ENCODE results near the gene KRT77.
"Not testable (repeated sequence)": the region's sequence is repeated elsewhere in the genome, so short reads cannot be mapped to it uniquely, and the experiment has no call there.

The KRT77 gene

DNA sequence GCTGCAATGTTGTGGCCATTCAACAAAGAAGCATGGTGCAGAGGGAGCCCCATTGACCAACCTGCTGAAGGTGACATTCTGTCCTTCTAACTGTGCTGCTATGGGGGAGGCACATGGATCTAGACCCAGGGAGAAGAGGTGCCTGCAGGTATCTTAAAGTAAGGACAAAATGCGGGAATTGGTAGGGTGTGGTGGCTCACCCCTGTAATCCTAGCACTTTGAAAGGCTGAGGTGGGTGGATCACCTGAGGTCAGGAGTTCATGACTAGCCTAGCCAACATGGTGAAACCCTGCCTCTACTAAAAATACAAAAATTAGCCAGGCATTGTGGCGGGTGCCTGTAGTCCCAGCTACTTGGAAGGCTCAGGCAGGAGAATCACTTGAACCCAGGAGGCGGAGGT lies 33.4 kb downstream of the KRT77 start:
- not testable (repeated sequence) for H4K8ac ChIP-seq (ENCODE audit: low read length); H3K18ac ChIP-seq (ENCODE audit: low read depth in 1 of 2, low read length in 2 of 2); H2AFZ ChIP-seq (ENCODE audit: low read depth, low read length); H3K4ac ChIP-seq (ENCODE audit: low read depth in 1 of 2, low read length in 2 of 2); H3K27ac ChIP-seq (ENCODE audit: low read length, poor library complexity, severe bottlenecking); H4K91ac ChIP-seq (ENCODE audit: low read length); H3K14ac ChIP-seq (ENCODE audit: low read length in 2 of 2); H3K79me1 ChIP-seq (replicated peaks; ENCODE audit: low read length, poor library complexity, severe bottlenecking); H2BK120ac ChIP-seq (ENCODE audit: low read depth, low read length); H2BK5ac ChIP-seq (ENCODE audit: low read depth, low read length, poor library complexity, severe bottlenecking); H3K23ac ChIP-seq (ENCODE audit: low read length in 2 of 2); H3K9ac ChIP-seq (ENCODE audit: low read length); DNase-seq; H3K36me3 ChIP-seq (ENCODE audit: control insufficient read depth in 1 of 2, insufficient read depth in 2 of 2, low read depth in 1 of 2, low read length in 2 of 2); H2BK15ac ChIP-seq (ENCODE audit: low read depth, poor library complexity, severe bottlenecking); H3K4me1 ChIP-seq (ENCODE audit: control insufficient read depth, insufficient read depth, low read depth, low read length); H3K4me3 ChIP-seq (ENCODE audit: insufficient read depth in 1 of 2, low read depth in 1 of 2, low read length in 2 of 2); H2BK12ac ChIP-seq (ENCODE audit: low read length in 2 of 2); H3K9me3 ChIP-seq (ENCODE audit: control insufficient read depth, low read length); H3K4me2 ChIP-seq (ENCODE audit: low read length, poor library complexity, severe bottlenecking); H2AK5ac ChIP-seq (ENCODE audit: low read length, severe bottlenecking)
- peaks cover 15 to 83% of the 10 kb centered on the region in 2 experiments for H3K27me3 ChIP-seq (ENCODE audit: control insufficient read depth in 1 of 2, insufficient read depth in 1 of 2, low read length in 2 of 2)
- 77% methylated on average over 3 of the region's 3 CpGs for WGBS

DNA sequence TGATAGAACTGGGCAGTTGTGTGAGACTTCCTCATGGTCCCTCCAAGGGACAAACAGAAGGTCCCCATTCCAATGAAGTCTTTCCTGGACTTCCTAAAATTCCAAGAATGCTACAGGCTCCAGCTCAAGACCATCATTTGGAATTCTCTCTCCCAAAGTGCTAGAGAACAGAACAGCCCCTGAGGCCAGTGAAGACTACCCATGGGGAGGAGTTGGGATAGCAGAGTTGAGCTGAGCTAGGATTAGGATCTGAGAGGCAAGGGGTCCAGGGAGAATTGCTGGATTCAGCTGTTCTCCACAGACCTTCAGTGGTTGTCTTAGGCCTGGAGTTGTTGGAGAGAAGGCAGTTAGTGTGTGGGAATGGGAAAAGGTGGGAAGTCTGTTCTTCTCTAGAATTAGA lies 33.9 kb downstream of the KRT77 start:
- H3K27me3 ChIP-seq (ENCODE audit: control insufficient read depth in 1 of 2, insufficient read depth in 1 of 2, low read length in 2 of 2), result peaks cover 15 to 83% of the 10 kb centered on the region in 2 experiments

DNA sequence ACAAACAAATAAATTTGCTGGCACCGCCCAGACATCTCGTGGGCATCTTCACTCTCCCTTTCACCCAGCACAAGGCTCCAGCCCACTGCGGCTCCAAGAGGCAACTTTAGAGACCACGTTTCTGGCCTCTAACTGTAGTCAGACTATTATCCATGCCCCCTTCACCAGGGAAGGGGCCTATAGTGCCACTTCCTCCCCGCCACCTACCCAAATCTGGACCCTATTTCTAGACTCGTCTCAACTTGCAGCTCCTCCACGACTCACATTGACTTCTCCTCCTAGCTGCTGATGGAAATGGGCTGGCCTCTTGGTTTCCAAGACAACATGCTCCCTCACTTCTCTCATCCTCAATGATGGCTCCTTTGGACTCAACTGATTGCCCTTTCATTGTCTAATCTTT lies 35.4 kb downstream of the KRT77 start:
- H3K4me1 ChIP-seq (ENCODE audit: control insufficient read depth, insufficient read depth, low read depth, low read length), result no peaks in the 10 kb centered on the region
- no peak overlapping the region for H3K23ac ChIP-seq (ENCODE audit: low read length in 2 of 2)
- no peaks in the 10 kb centered on the region for H3K9me3 ChIP-seq (ENCODE audit: control insufficient read depth, low read length)
- no peak for DNase-seq
- H2AFZ ChIP-seq (ENCODE audit: low read depth, low read length), result no peak overlapping the region
- H3K4me2 ChIP-seq (ENCODE audit: low read length, poor library complexity, severe bottlenecking), result no peak overlapping the region
- H2BK5ac ChIP-seq (ENCODE audit: low read depth, low read length, poor library complexity, severe bottlenecking), result no peak overlapping the region
- no peak overlapping the region for H3K9ac ChIP-seq (ENCODE audit: low read length)
- H2BK15ac ChIP-seq (ENCODE audit: low read depth, poor library complexity, severe bottlenecking), result no peak overlapping the region
- no peak overlapping the region for H2BK12ac ChIP-seq (ENCODE audit: low read length in 2 of 2)
- H4K8ac ChIP-seq (ENCODE audit: low read length), result no peak overlapping the region
- H3K14ac ChIP-seq (ENCODE audit: low read length in 2 of 2), result no peak overlapping the region
- no peak overlapping the region for H2AK5ac ChIP-seq (ENCODE audit: low read length, severe bottlenecking)
- H3K79me1 ChIP-seq (replicated peaks; ENCODE audit: low read length, poor library complexity, severe bottlenecking), result no peaks in the 10 kb centered on the region
- H3K27me3 ChIP-seq (ENCODE audit: control insufficient read depth in 1 of 2, insufficient read depth in 1 of 2, low read length in 2 of 2), result peaks cover 17 to 83% of the 10 kb centered on the region in 2 experiments
- H3K36me3 ChIP-seq (ENCODE audit: control insufficient read depth in 1 of 2, insufficient read depth in 2 of 2, low read depth in 1 of 2, low read length in 2 of 2), result no peaks in the 10 kb centered on the region
- no peak overlapping the region for H3K18ac ChIP-seq (ENCODE audit: low read depth in 1 of 2, low read length in 2 of 2)
- H3K4me3 ChIP-seq (ENCODE audit: insufficient read depth in 1 of 2, low read depth in 1 of 2, low read length in 2 of 2), result no peak overlapping the region
- no peak overlapping the region for H4K91ac ChIP-seq (ENCODE audit: low read length)
- WGBS, result 72% methylated on average over 7 of the region's 7 CpGs
- H3K27ac ChIP-seq (ENCODE audit: low read length, poor library complexity, severe bottlenecking), result no peak overlapping the region
- H3K4ac ChIP-seq (ENCODE audit: low read depth in 1 of 2, low read length in 2 of 2), result no peak overlapping the region
- H2BK120ac ChIP-seq (ENCODE audit: low read depth, low read length), result no peak overlapping the region

More for the DNA sequence above, 33.9 kb downstream of the KRT77 start:
- H3K9me3 ChIP-seq (ENCODE audit: control insufficient read depth, low read length), result no peaks in the 10 kb centered on the region
- no peak overlapping the region for H3K4ac ChIP-seq (ENCODE audit: low read depth in 1 of 2, low read length in 2 of 2)
- no peak overlapping the region for H3K27ac ChIP-seq (ENCODE audit: low read length, poor library complexity, severe bottlenecking)
- no peak overlapping the region for H2BK15ac ChIP-seq (ENCODE audit: low read depth, poor library complexity, severe bottlenecking)
- DNase-seq, result no peak
- H2AFZ ChIP-seq (ENCODE audit: low read depth, low read length), result no peak overlapping the region
- H2BK120ac ChIP-seq (ENCODE audit: low read depth, low read length), result no peak overlapping the region
- no peaks in the 10 kb centered on the region for H3K79me1 ChIP-seq (replicated peaks; ENCODE audit: low read length, poor library complexity, severe bottlenecking)
- H3K9ac ChIP-seq (ENCODE audit: low read length), result no peak overlapping the region
- no peak overlapping the region for H2AK5ac ChIP-seq (ENCODE audit: low read length, severe bottlenecking)
- no peak overlapping the region for H3K14ac ChIP-seq (ENCODE audit: low read length in 2 of 2)
- H2BK12ac ChIP-seq (ENCODE audit: low read length in 2 of 2), result no peak overlapping the region
- H3K4me3 ChIP-seq (ENCODE audit: insufficient read depth in 1 of 2, low read depth in 1 of 2, low read length in 2 of 2), result no peak overlapping the region
- H2BK5ac ChIP-seq (ENCODE audit: low read depth, low read length, poor library complexity, severe bottlenecking), result no peak overlapping the region
- no peaks in the 10 kb centered on the region for H3K4me1 ChIP-seq (ENCODE audit: control insufficient read depth, insufficient read depth, low read depth, low read length)
- H3K18ac ChIP-seq (ENCODE audit: low read depth in 1 of 2, low read length in 2 of 2), result no peak overlapping the region
- H3K4me2 ChIP-seq (ENCODE audit: low read length, poor library complexity, severe bottlenecking), result no peak overlapping the region
- H3K23ac ChIP-seq (ENCODE audit: low read length in 2 of 2), result no peak overlapping the region
- no peak overlapping the region for H4K8ac ChIP-seq (ENCODE audit: low read length)
- no peak overlapping the region for H4K91ac ChIP-seq (ENCODE audit: low read length)
- H3K36me3 ChIP-seq (ENCODE audit: control insufficient read depth in 1 of 2, insufficient read depth in 2 of 2, low read depth in 1 of 2, low read length in 2 of 2), result no peaks in the 10 kb centered on the region

DNA sequence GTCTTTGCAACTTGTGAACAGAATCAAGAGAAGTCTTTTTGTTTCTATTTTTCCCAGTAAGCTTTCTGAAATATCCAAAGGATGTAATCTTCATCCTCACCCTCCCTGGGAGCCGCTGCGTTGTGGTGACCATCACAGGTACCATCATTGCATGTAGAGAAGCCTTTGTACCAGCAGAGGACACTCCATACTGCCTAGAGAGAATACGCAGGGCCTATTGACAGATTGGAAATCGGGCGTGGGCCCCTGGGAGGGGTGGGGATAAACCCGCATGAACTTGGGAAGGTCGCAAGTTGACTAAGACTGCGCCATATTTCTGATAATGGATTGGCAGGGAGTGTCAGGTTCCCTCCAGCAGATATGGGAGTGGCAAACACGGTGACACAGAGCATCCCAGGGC lies 35.8 kb downstream of the KRT77 start:
- Histone ChIP-seq H2BK15ac (ENCODE audit: low read depth, poor library complexity, severe bottlenecking) (no peak overlapping the region), H3K4me2 (ENCODE audit: low read length, poor library complexity, severe bottlenecking) (no peak overlapping the region), H2BK120ac (ENCODE audit: low read depth, low read length) (no peak overlapping the region), H3K9ac (ENCODE audit: low read length) (no peak overlapping the region), H2AFZ (ENCODE audit: low read depth, low read length) (no peak overlapping the region), H3K27ac (ENCODE audit: low read length, poor library complexity, severe bottlenecking) (no peak overlapping the region), H3K36me3 (ENCODE audit: control insufficient read depth in 1 of 2, insufficient read depth in 2 of 2, low read depth in 1 of 2, low read length in 2 of 2) (no peaks in the 10 kb centered on the region), H3K14ac (ENCODE audit: low read length in 2 of 2) (no peak overlapping the region), H2BK5ac (ENCODE audit: low read depth, low read length, poor library complexity, severe bottlenecking) (no peak overlapping the region), H4K91ac (ENCODE audit: low read length) (no peak overlapping the region), H3K79me1 (replicated peaks; ENCODE audit: low read length, poor library complexity, severe bottlenecking) (no peaks in the 10 kb centered on the region), H3K27me3 (ENCODE audit: control insufficient read depth in 1 of 2, insufficient read depth in 1 of 2, low read length in 2 of 2) (peaks cover 21 to 86% of the 10 kb centered on the region in 2 experiments), H4K8ac (ENCODE audit: low read length) (no peak overlapping the region), H3K18ac (ENCODE audit: low read depth in 1 of 2, low read length in 2 of 2) (no peak overlapping the region), H3K4me1 (ENCODE audit: control insufficient read depth, insufficient read depth, low read depth, low read length) (no peaks in the 10 kb centered on the region), H3K23ac (ENCODE audit: low read length in 2 of 2) (no peak overlapping the region), H3K9me3 (ENCODE audit: control insufficient read depth, low read length) (no peaks in the 10 kb centered on the region), H2BK12ac (ENCODE audit: low read length in 2 of 2) (no peak overlapping the region), H3K4me3 (ENCODE audit: insufficient read depth in 1 of 2, low read depth in 1 of 2, low read length in 2 of 2) (no peak overlapping the region), H2AK5ac (ENCODE audit: low read length, severe bottlenecking) (no peak overlapping the region), H3K4ac (ENCODE audit: low read depth in 1 of 2, low read length in 2 of 2) (no peak overlapping the region)
- no peak for DNase-seq
- WGBS, result 52% methylated on average over 9 of the region's 9 CpGs

Data from mesenchymal stem cell (in vitro differentiated cells and primary cell).